ENCODE measurements around the gene SUSD5.
A peak's percentile ranks its signal among the peaks of the same experiment; 100 is the strongest.
"Not testable (repeated sequence)": the region's sequence is repeated elsewhere in the genome, so short reads cannot be mapped to it uniquely, and the experiment has no call there.

The SUSD5 gene

GRCh38 chr3:33111581-33111980 lies 107.0 kb downstream of the SUSD5 start:
- no peak for DNase-seq

- not testable (repeated sequence) for DNase-seq
These were observed 111.8 kb downstream of the SUSD5 start for GRCh38 chr3:33106854-33107253.

GRCh38 chr3:33105341-33105948 lies 113.2 kb downstream of the SUSD5 start:
- DNase-seq = peak; percentile 23

- DNase-seq = peak; percentile 13
These were observed 113.8 kb downstream of the SUSD5 start for GRCh38 chr3:33104803-33105202.

- no peak for DNase-seq
These were observed 115.1 kb downstream of the SUSD5 start for GRCh38 chr3:33103480-33103879.

- DNase-seq = no peak
These were observed 115.6 kb downstream of the SUSD5 start for GRCh38 chr3:33103034-33103433.

- no peak for DNase-seq
These were observed 118.4 kb downstream of the SUSD5 start for GRCh38 chr3:33100229-33100628.

Measured in right forelimb (tissue), 1 donor.